ENCODE data around the gene ZSCAN10. TPM values are rescaled to one million over a fixed set of nuclear protein-coding genes. Genes with fewer than 3 reads are reported as not detected.

Gene ZSCAN10
- total and polyA plus RNA-seq, 9 of the 15 experiments (the other 6 are each of a cell fraction or from before 2014, with no cell fraction given): 0.22 TPM; not detected in 8

DNA sequence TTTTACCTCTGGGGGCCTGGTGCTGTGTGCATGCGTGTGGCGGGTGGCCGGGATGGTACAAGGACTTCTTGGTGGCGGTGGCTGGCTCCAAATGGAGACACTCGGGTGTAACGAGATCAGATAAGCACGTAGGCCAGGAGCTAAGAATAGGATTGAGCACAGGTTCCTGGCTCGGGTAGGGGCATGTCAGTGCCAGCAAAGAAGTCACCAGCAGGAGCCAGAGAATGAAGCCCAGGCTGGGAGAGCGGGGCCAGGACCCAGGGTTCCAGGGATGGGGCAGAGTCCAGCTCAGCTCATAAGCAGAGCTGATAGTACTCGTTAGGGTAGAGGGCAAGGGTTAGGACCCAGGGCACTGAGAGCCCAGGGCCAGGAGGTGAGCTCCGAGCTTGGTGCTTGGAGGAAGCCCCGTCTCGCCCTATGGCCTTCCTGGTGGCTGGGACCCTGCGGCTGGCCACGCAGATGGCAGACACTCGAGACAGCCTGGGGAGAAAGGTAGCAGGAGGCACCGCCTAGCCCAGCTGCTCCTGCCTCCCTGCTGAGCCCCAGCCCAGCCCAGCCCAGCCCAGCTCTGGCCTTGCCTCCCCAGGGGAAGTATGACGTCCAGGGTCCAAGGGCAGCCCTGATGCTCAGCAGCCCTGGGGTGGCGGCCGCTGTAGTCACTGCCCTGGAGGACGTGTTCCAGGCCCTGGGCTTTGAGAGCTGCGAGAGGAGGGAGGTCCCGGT is 44.7 kb upstream of the ZSCAN10 start:
- no peaks in the 10 kb centered on the region for H3K9me3 ChIP-seq (replicated peaks; ENCODE audit: control insufficient read depth, insufficient read depth, low read depth, low read length)
- POLR2A ChIA-PET: interaction anchor here (0.5 to 2.5 kb wide), 5 partner anchors 9 to 1043 kb away, joined by 3 to 14 read pairs (median 4); partner anchors contain the start of gene ZNF213
- CTCF ChIA-PET (ENCODE audit: low intra/inter-chr PET ratio): no interaction called here
- peak; percentile 55 for ATAC-seq
- H3K79me2 ChIP-seq (ENCODE audit: control insufficient read depth, insufficient read depth, low read length): no peaks in the 10 kb centered on the region
- no peak overlapping the region for H3K27ac ChIP-seq (ENCODE audit: extremely low read depth, low read depth, low read length)
- TF ChIP-seq TOE1 (IDR thresholded peaks at IDR 0.05; ENCODE audit: borderline replicate concordance) (no peak), TOE1 (CRISPR knock-in tag; IDR thresholded peaks at IDR 0.05; ENCODE audit: borderline replicate concordance, low read depth) (no peak), PHTF2 (CRISPR knock-in tag; IDR thresholded peaks at IDR 0.05) (no peak), NR4A1 (CRISPR knock-in tag; IDR thresholded peaks at IDR 0.05) (no peak), NR4A1 (tag; IDR thresholded peaks at IDR 0.05) (no peak), CREM (IDR thresholded peaks at IDR 0.05; ENCODE audit: low read depth) (no peak), EHMT2 (IDR thresholded peaks at IDR 0.05) (no peak), KLF6 (CRISPR knock-in tag; IDR thresholded peaks at IDR 0.05; ENCODE audit: borderline replicate concordance) (no peak), ZC3H11A (IDR thresholded peaks at IDR 0.05; ENCODE audit: low read depth, low read length) (no peak)
- TF ChIP-seq, protein P1, sequence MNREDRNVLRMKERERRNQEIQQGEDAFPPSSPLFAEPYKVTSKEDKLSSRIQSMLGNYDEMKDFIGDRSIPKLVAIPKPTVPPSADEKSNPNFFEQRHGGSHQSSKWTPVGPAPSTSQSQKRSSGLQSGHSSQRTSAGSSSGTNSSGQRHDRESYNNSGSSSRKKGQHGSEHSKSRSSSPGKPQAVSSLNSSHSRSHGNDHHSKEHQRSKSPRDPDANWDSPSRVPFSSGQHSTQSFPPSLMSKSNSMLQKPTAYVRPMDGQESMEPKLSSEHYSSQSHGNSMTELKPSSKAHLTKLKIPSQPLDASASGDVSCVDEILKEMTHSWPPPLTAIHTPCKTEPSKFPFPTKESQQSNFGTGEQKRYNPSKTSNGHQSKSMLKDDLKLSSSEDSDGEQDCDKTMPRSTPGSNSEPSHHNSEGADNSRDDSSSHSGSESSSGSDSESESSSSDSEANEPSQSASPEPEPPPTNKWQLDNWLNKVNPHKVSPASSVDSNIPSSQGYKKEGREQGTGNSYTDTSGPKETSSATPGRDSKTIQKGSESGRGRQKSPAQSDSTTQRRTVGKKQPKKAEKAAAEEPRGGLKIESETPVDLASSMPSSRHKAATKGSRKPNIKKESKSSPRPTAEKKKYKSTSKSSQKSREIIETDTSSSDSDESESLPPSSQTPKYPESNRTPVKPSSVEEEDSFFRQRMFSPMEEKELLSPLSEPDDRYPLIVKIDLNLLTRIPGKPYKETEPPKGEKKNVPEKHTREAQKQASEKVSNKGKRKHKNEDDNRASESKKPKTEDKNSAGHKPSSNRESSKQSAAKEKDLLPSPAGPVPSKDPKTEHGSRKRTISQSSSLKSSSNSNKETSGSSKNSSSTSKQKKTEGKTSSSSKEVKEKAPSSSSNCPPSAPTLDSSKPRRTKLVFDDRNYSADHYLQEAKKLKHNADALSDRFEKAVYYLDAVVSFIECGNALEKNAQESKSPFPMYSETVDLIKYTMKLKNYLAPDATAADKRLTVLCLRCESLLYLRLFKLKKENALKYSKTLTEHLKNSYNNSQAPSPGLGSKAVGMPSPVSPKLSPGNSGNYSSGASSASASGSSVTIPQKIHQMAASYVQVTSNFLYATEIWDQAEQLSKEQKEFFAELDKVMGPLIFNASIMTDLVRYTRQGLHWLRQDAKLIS (CRISPR knock-in tag; IDR thresholded peaks at IDR 0.05): no peak
- no peak for DNase-seq (ENCODE audit: extremely low read depth in 1 of 4, low spot score in 3 of 4)
- H3K9ac ChIP-seq (ENCODE audit: insufficient read depth in 1 of 2, low read depth in 2 of 2, low read length in 2 of 2): peak overlapping the region in 1 of 2 experiments; percentile 73; a peak in 2 of 4 replicates
- 56% methylated on average over 22 of the region's 23 CpGs for WGBS (ENCODE audit: insufficient coverage, low coverage, missing lambda C conversion rate)
- no peaks in the 10 kb centered on the region for H3K27me3 ChIP-seq (ENCODE audit: control insufficient read depth in 2 of 2, insufficient read depth in 2 of 2, low read length in 2 of 2)
- no peak overlapping the region for H3K4me2 ChIP-seq (ENCODE audit: insufficient read depth, low read length)
- no peak overlapping the region for H3K4me3 ChIP-seq
- in situ Hi-C loops (cut with MboI) (no loop called here), intact Hi-C loops (cut with micrococcal nuclease) (no loop called here)
- BruUV-seq (replicated peaks): no TSS peak
- H2AFZ ChIP-seq (ENCODE audit: low read depth, low read length): no peak overlapping the region
- H4K20me1 ChIP-seq (replicated peaks; ENCODE audit: control insufficient read depth, insufficient read depth, low read length): no peaks in the 10 kb centered on the region; the same call in 1 of the 2 replicates
- H3K9me1 ChIP-seq (ENCODE audit: control insufficient read depth, insufficient read depth, low read length): no peaks in the 10 kb centered on the region
- FAIRE-seq: no peak
- peaks cover 19% of the 10 kb centered on the region; the same call in 1 of the 3 replicates for H3K36me3 ChIP-seq (ENCODE audit: control insufficient read depth, insufficient read depth, low read length)
- peaks cover 0 to 49% of the 10 kb centered on the region in 2 experiments; a peak in 2 of 5 replicates for H3K4me1 ChIP-seq (replicated peaks in 1 of 2; ENCODE audit: control insufficient read depth in 2 of 2, insufficient read depth in 2 of 2, low read length in 2 of 2)
